Astrocyte of the cerebellum (primary cell): ENCODE data around the gene FBXL22.

Experiments used
- DNase-seq: peaks from one replicate; pipeline ENCODE4 v3.0.0-alpha.2; 2011; ENCODE audit warnings: low read depth
- H3K4me3 ChIP-seq: 2 replicates; pipeline ENCODE4 v1.5.1; 2011; ENCODE audit warnings: mild to moderate bottlenecking, low read depth, low read length, moderate library complexity
- CTCF ChIP-seq: IDR thresholded peaks from 2 replicates; pipeline ENCODE4 v1.5.1; 2012; ENCODE audit warnings: low read length, low read depth, moderate library complexity, mild to moderate bottlenecking; ENCODE audit errors: missing control alignments
- in situ Hi-C: cut with HindIII; loops from 2 replicates; pipeline ENCODE4 v1.10.0; 2017; ENCODE audit warnings: low sequenced_read_pairs

FBXL22 gene

GRCh38 chr15:63587527-63587926, 9.7 kb upstream of the FBXL22 start:
- DNase-seq: no peak
- TF ChIP-seq CTCF: no peak
- no peak overlapping the region for H3K4me3 ChIP-seq
- in situ Hi-C loops: no loop called here

GRCh38 chr15:63588826-63589225, 8.4 kb upstream of the FBXL22 start:
- no peak overlapping the region for H3K4me3 ChIP-seq
- no peak for TF ChIP-seq CTCF
- in situ Hi-C loops: no loop called here
- DNase-seq: no peak

DNA sequence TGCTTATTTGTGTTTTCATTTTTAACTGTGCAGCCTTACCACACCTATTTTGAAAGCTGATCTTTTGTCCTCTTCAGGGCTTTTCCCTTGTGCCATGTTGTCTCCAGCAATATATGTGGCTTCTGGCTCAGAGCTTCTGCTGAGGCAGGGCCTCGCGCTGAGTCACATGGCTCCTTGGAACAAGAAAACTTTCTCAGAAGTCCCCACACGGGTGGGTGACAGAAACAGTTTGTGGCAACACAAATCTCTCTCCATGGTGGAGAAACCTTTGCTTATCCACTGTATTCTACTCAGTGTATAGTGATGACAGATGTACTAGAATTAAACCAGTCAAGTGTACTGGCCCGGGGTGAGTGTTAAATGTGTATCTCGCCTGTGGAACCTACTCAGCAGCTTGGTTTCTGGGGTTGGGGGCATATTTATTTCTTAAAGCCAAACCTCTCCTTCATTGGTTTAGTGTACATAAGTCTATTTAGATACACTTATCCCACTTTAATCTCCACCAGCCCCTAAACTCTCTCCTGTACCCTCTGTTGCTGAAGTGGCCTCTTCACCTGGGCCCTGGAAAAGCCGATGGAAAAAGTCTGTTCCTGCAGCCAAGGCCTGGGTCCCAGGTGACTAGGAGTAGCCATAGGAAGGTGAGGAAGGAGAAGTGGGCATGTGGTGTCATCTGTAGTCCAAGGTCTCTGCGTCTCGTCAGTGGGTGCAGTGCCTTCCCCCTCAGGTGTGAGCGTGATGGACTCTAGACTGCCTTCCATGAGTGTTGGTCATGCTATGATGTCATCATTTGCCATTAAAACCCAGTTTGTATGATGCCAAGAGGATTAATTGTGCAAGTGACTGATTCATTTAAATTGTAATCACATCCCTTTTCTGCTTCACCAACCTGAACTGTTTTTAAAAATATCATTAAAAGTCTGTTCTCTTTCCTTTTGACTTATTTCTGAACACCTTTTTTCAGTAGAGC, 3.2 kb upstream of the FBXL22 start:
- no peak overlapping the region for H3K4me3 ChIP-seq
- DNase-seq: no peak
- in situ Hi-C loops: no loop called here
- TF ChIP-seq CTCF: no peak

- TF ChIP-seq CTCF: no peak
- no peak for DNase-seq
- in situ Hi-C loops: no loop called here
- no peak overlapping the region for H3K4me3 ChIP-seq
These were observed 2.1 kb upstream of the FBXL22 start for GRCh38 chr15:63595065-63595464.

DNA sequence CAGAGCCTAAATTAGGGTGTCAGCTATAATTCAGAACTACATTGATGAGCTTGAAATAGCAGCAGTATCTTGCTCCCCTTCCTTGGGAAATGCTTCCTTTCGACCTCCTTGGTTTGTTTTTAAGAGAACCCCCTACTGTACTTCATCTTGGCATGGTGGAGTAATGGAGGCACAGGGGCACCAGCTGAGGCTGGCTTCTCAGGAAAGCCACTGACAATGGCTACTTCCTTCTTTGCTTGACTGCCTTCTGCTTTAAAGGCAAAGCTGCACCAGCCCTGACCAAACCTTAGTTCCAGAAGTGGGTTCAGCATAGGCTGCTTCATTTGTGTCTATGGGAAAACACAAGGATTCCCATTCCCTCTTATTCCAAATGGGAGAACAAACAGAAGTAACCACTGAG, 1.5 kb upstream of the FBXL22 start:
- no peak for TF ChIP-seq CTCF
- in situ Hi-C loops: no loop called here
- H3K4me3 ChIP-seq: no peak overlapping the region
- DNase-seq: no peak

DNA sequence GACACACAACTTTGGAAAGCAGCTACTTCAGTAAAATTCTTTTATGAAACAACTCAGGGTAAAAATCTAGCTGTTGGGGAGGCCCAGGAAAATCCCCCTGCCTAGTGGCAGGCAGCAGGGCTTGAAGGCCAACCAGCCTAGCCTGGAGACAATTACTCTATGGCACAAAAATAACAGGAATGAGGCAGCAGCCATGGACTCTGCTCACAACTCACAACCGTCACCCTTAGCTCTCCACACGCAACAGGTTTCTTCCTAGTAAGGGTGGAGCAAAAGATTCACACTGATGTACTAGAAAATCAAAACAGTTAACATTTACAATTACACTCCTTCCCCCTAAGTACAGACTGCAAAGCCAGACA, 530 bp upstream of the FBXL22 start:
- H3K4me3 ChIP-seq: no peak overlapping the region
- no peak for TF ChIP-seq CTCF
- in situ Hi-C loops: no loop called here
- no peak for DNase-seq

- in situ Hi-C loops: no loop called here
- no peak for TF ChIP-seq CTCF
- no peak overlapping the region for H3K4me3 ChIP-seq
- DNase-seq: no peak
These were observed 634 bp downstream of the FBXL22 start for GRCh38 chr15:63597821-63598220.
